Epithelial cell of esophagus (primary cell): ENCODE data around the gene FOXK2.

ENCODE experiments used
- DNase-seq: peaks from one replicate; pipeline ENCODE4 v3.0.0; 2010; ENCODE audit warnings: low read depth
- H3K4me3 ChIP-seq: 2 replicates; pipeline ENCODE4 v1.5.1; 2011; ENCODE audit warnings: mild to moderate bottlenecking, low read length, control low read depth
- CTCF ChIP-seq: IDR thresholded peaks from 2 replicates; pipeline ENCODE4 v1.5.1; 2011; ENCODE audit warnings: low read depth, mild to moderate bottlenecking, low read length, control low read depth, inconsistent platforms; ENCODE audit not compliant: insufficient read depth; ENCODE audit errors: missing control alignments

FOXK2 gene

DNA sequence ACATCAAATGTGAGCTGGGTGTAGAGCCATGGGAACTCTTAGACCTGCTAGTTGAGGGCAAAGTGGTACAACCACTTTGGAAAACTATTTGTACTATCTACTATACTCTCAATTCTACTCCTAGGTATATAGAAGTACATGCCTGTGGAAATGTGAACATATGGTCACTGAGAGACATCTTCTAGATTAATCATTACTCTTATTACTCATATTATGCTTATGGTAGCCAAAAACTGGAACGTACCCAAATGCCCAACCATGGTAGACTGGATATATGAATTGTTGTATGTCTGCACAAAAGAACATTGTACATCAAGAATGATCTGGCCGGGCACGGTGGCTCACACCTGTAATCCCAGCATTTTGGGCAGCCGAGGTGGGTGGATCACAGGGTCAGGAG lies 126.0 kb downstream of the FOXK2 start:
- no peak overlapping the region for H3K4me3 ChIP-seq
- TF ChIP-seq CTCF: no peak
- DNase-seq: peak; percentile 40

DNA sequence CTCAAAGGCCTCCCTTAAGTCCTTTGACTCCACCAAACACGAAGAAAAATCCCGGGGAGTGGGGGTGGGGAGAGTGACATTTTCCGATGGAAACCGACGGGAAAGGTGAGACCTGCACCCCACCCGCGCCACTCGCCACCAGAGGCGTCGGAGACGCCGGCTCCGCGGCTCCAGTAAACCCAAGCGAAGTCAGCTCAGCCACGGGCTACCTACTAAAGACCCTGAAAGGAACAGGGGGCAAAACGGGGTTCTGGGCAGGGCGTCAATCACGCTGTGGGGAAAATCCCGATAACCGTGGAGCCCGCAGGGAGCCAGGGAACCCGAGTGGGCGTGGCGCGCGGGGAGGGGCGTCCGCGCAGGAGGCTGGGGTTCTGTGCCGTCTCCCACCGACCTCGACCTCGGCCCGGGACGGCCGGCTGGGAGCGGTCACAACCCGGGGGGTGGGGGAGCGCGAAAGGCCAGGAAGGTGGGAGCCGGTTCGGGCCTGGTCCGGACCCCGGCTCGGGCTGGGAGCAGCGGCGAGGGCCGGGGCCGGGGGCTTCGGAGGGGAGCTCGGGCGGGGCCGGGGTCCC lies 128.1 kb downstream of the FOXK2 start:
- H3K4me3 ChIP-seq: peak overlapping the region; percentile 91
- DNase-seq: peak; percentile 36
- TF ChIP-seq CTCF: peak; percentile 28

DNA sequence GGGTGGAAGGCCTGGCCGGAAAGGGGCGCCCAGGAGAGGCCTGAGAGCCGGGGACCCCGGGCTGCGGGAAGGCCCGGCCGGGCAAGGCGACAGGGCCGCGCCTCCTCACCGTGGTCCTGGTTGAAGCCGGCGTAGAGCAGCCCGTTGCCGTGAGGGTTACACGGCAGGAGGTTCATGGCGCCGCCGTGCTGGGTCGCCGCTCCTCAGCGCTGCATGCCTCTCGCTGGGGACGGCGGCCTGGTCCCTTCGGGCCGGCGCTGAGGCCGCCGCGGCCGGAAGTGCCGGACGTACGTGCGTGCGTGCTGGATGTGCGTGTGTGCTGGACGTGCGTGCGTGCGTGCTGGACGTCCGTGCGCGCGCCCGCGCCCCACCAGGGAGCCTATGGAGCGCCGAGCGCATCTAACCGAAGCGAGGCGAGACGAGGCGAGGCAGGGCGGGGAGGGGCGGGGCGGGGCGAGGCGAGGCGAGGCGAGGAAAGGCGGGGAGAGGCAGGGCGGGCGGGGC lies 128.7 kb downstream of the FOXK2 start, which contains the start of gene WDR45B:
Gene WDR45B (minus strand): TSS at position 280 of the 504 bp plus-strand sequence. CDS start 104 bp downstream, at position 176.
- DNase-seq: peak; percentile 98
- TF ChIP-seq CTCF: no peak
- H3K4me3 ChIP-seq: peak within 1 kb of the TSS; percentile 91

GRCh38 chr17:82648742-82649331 lies 129.3 kb downstream of the FOXK2 start:
- no peak for TF ChIP-seq CTCF
- no peak for DNase-seq
- peak overlapping the region; percentile 49 for H3K4me3 ChIP-seq

DNA sequence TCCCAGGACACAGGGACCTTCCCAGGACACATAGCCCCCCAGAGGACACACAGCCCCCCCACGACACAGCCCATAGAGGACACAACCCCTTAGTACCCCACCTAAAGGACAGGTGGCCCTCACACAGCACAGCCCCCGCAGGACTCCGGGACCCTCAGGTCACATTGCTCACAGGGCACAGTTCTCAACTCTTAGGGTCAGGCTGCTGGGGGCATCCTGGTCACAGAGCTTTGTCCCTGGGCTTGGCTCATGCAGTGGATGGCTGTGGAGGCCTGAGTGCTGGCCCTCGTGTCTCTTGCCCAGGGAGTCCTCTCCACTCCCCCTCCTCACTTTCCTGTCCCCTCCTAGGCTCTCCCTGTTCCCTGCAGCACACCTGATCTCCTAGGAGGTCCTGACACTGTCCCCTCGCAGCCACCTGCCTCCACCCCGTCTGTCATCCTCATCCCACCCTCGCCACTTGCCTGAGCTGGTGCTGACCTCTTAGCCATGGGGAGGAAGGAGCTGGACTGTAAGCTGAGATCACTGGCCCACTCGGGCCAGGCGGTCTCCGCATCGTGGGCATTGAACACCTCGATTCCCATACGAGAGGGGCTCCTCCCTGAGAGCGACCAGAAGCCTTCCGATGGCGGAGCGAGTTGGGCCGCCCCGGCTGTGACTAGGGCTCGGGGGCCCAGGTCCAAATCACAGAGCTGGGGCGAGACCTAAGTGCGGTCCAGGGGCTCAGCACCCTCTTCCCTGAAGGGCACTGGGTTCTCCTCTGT lies 130.1 kb downstream of the FOXK2 start:
- no peak overlapping the region for H3K4me3 ChIP-seq
- TF ChIP-seq CTCF: no peak
- DNase-seq: no peak

DNA sequence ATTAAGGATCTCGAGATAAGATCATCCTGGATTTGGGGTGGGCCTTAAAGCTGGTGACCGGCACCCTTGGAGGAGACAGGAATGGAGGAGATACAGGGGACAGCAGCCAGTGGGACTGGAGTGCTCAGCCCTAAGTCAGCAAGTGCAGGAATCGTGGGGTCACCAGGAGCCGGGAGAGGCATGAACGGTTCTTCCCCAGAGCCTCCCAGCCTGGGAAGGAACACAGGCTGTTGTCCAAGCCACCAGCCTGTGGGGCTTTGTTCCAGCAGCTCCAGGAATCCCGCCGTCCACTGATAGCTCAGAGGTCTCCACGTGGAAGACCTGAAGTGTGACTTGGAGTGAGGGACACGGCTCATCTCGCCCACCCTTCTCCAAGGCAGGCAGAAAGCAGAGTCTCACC lies 131.2 kb downstream of the FOXK2 start:
- no peak overlapping the region for H3K4me3 ChIP-seq
- TF ChIP-seq CTCF: no peak
- DNase-seq: no peak
